IMR-90 (cell line): ENCODE results near the gene C17orf67. TPM values are rescaled to one million over a fixed set of nuclear protein-coding genes. Genes with fewer than 3 reads are reported as not detected.

Source experiments
- ATAC-seq: fragments of 200-7000 bp; cut with Tn5 transposase; 2 replicates; pipeline ENCODE4 v1.9.1; 2020; ENCODE audit warnings: low read depth, mild to moderate bottlenecking, moderate library complexity
- BruUV-seq: library from RNA; stranded (reverse); fragments of 400-500 nt; replicated peaks from 2 replicates; lab custom pipeline; 2021; lab: Mats Ljungman, UMichigan
- CTCF ChIA-PET: fragments of 300-600 bp; formaldehyde crosslinking; extraction: SDS; loops from one replicate; lab custom pipeline; 2021; ENCODE audit warnings: antibody characterized with exemption; lab: Yijun Ruan, JAX
- POLR2A ChIA-PET: fragments of 300-600 bp; sonication (Branson Sonifier 250); formaldehyde crosslinking; loops from one replicate; lab custom pipeline; 2022; ENCODE audit warnings: antibody characterized with exemption; ENCODE audit not compliant: unreplicated experiment; lab: Charles Lee
- DNase-seq: peaks from one replicate; pipeline ENCODE4 v3.0.0; 2013
- H2AFZ ChIP-seq: replicated peaks from 2 replicates; pipeline ENCODE3; 2013; ENCODE audit warnings: low read length, mild to moderate bottlenecking; ENCODE audit not compliant: poor library complexity
- H2AK5ac ChIP-seq: 2 replicates; pipeline ENCODE4 v1.6.1; 2013; ENCODE audit warnings: low read depth, low read length, inconsistent platforms
- H2AK9ac ChIP-seq: replicated peaks from 2 replicates; pipeline ENCODE3; 2013; ENCODE audit warnings: mild to moderate bottlenecking, low read depth, low read length, moderate library complexity; ENCODE audit not compliant: poor library complexity
- H2BK120ac ChIP-seq: 2 replicates; pipeline ENCODE4 v1.6.1; 2013; ENCODE audit warnings: low read depth, low read length, inconsistent platforms
- H2BK15ac ChIP-seq: 3 replicates; pipeline ENCODE4 v1.6.1; 2013; ENCODE audit warnings: low read depth, low read length, inconsistent platforms
- H2BK20ac ChIP-seq: 2 replicates; pipeline ENCODE4 v1.6.1; 2013; ENCODE audit warnings: low read depth, mild to moderate bottlenecking, inconsistent platforms, low read length, moderate library complexity
- H2BK5ac ChIP-seq: 2 replicates; pipeline ENCODE4 v1.6.1; 2013; ENCODE audit warnings: mild to moderate bottlenecking, low read depth, low read length, inconsistent platforms; ENCODE audit not compliant: poor library complexity, severe bottlenecking
- H3K14ac ChIP-seq: replicated peaks from 2 replicates; pipeline ENCODE4 v1.6.1; 2013; ENCODE audit warnings: low read depth, low read length, inconsistent platforms
- H3K18ac ChIP-seq: 2 replicates; pipeline ENCODE4 v1.6.1; 2013; ENCODE audit warnings: low read depth, low read length, control low read depth
- H3K23ac ChIP-seq: 2 replicates; pipeline ENCODE4 v1.6.1; 2013; ENCODE audit warnings: low read depth, low read length, inconsistent platforms
- H3K27ac ChIP-seq: 2 replicates; pipeline ENCODE4 v1.5.1; 2013; ENCODE audit warnings: mild to moderate bottlenecking, control low read depth, low read length; ENCODE audit not compliant: insufficient read depth
- H3K27me3 ChIP-seq: 2 replicates; pipeline ENCODE4 v1.6.1; 2013; ENCODE audit warnings: low read length; ENCODE audit not compliant: control insufficient read depth, insufficient read depth
- H3K36me3 ChIP-seq: 2 replicates; pipeline ENCODE4 v1.6.1; 2013; ENCODE audit warnings: low read length, mixed read lengths; ENCODE audit not compliant: control insufficient read depth, insufficient read depth
- H3K4ac ChIP-seq: 2 replicates; pipeline ENCODE4 v1.6.1; 2013; ENCODE audit warnings: low read depth, low read length, inconsistent platforms
- H3K4me1 ChIP-seq: 2 replicates; pipeline ENCODE4 v1.6.1; 2013; ENCODE audit warnings: low read length, mixed read lengths; ENCODE audit not compliant: control insufficient read depth, insufficient read depth
- H3K4me2 ChIP-seq: 2 replicates; pipeline ENCODE4 v1.6.1; 2013; ENCODE audit warnings: low read depth, mild to moderate bottlenecking, control low read depth, low read length, moderate library complexity
- H3K4me3 ChIP-seq: 2 replicates; pipeline ENCODE4 v1.5.1; 2013; ENCODE audit warnings: low read depth, mild to moderate bottlenecking, control low read depth, low read length, moderate library complexity; ENCODE audit not compliant: insufficient read depth
- H3K56ac ChIP-seq: 2 replicates; pipeline ENCODE4 v1.6.1; 2013; ENCODE audit warnings: low read length, inconsistent platforms; ENCODE audit not compliant: insufficient read depth; ENCODE audit errors: extremely low read depth
- H3K79me1 ChIP-seq, 2 experiments: 2 replicates each; pipeline ENCODE4 v1.6.1; 2013; ENCODE audit warnings: low read length in 2 of 2, inconsistent platforms in 1 of 2, low read depth in 1 of 2
- H3K9ac ChIP-seq: 2 replicates; pipeline ENCODE4 v1.6.1; 2013; ENCODE audit warnings: low read depth, low read length, control low read depth
- H3K9me1 ChIP-seq: 2 replicates; pipeline ENCODE4 v1.6.1; 2013; ENCODE audit warnings: low read length, inconsistent platforms; ENCODE audit not compliant: insufficient read depth
- H3K9me3 ChIP-seq: 2 replicates; pipeline ENCODE4 v1.6.1; 2013; ENCODE audit warnings: low read length; ENCODE audit not compliant: control insufficient read depth, insufficient read depth
- H4K20me1 ChIP-seq: 2 replicates; pipeline ENCODE4 v1.6.1; 2013; ENCODE audit warnings: low read length, inconsistent platforms; ENCODE audit not compliant: insufficient read depth
- H4K5ac ChIP-seq: 2 replicates; pipeline ENCODE4 v1.6.1; 2013; ENCODE audit warnings: mild to moderate bottlenecking, low read depth, low read length, control low read depth
- H4K8ac ChIP-seq, 2 experiments: 2 replicates each; pipeline ENCODE4 v1.6.1; 2013; ENCODE audit warnings: low read depth in 2 of 2, low read length in 2 of 2, control low read depth in 1 of 2, inconsistent platforms in 1 of 2
- H4K91ac ChIP-seq: 2 replicates; pipeline ENCODE4 v1.6.1; 2013; ENCODE audit warnings: low read depth, low read length, inconsistent platforms; ENCODE audit not compliant: insufficient read depth
- BHLHE40 ChIP-seq: fragments of 150-350 bp; IDR thresholded peaks from 2 replicates; pipeline ENCODE4 v1.6.1; 2016; ENCODE audit warnings: mild to moderate bottlenecking, low read depth, low read length
- CEBPB ChIP-seq: IDR thresholded peaks from 2 replicates; pipeline ENCODE4 v1.6.1; 2012; ENCODE audit warnings: low read depth, low read length, improper control_type of control experiment
- CHD1 ChIP-seq: IDR thresholded peaks from 2 replicates; pipeline ENCODE4 v1.6.1; 2012; ENCODE audit warnings: low read depth, low read length, improper control_type of control experiment
- FOS ChIP-seq: fragments of 150-350 bp; IDR thresholded peaks from 2 replicates; pipeline ENCODE4 v1.6.1; 2016; ENCODE audit warnings: low read depth, low read length
- MAFK ChIP-seq: IDR thresholded peaks from 2 replicates; pipeline ENCODE4 v1.6.1; 2012; ENCODE audit warnings: low read depth, low read length, improper control_type of control experiment
- MAZ ChIP-seq: IDR thresholded peaks from 2 replicates; pipeline ENCODE4 v1.6.1; 2012; ENCODE audit warnings: low read depth, mild to moderate bottlenecking, low read length, improper control_type of control experiment, moderate library complexity, borderline replicate concordance
- MXI1 ChIP-seq: IDR thresholded peaks from 2 replicates; pipeline ENCODE4 v1.6.1; 2012; ENCODE audit warnings: low read depth, mild to moderate bottlenecking, low read length, moderate library complexity, borderline replicate concordance
- NFE2L2 ChIP-seq: fragments of 150-350 bp; IDR thresholded peaks from 2 replicates; pipeline ENCODE4 v1.6.1; 2016; ENCODE audit warnings: low read depth, mild to moderate bottlenecking, low read length
- POLR2A ChIP-seq: IDR thresholded peaks from 2 replicates; pipeline ENCODE4 v1.6.1; 2012; ENCODE audit warnings: mild to moderate bottlenecking, low read depth, low read length
- RAD21 ChIP-seq: IDR thresholded peaks from 2 replicates; pipeline ENCODE4 v1.6.1; 2012; ENCODE audit warnings: low read length, improper control_type of control experiment
- RCOR1 ChIP-seq: IDR thresholded peaks from 2 replicates; pipeline ENCODE4 v1.6.1; 2012; ENCODE audit warnings: mild to moderate bottlenecking, low read length, improper control_type of control experiment; ENCODE audit not compliant: insufficient replicate concordance
- RFX5 ChIP-seq: IDR thresholded peaks from 2 replicates; pipeline ENCODE4 v1.8.0; 2012; ENCODE audit warnings: low read depth, mild to moderate bottlenecking, low read length, moderate library complexity
- SMC3 ChIP-seq: fragments of 150-350 bp; IDR thresholded peaks from 2 replicates; pipeline ENCODE4 v1.6.1; 2016; ENCODE audit warnings: low read depth, mild to moderate bottlenecking, antibody characterized with exemption, low read length, moderate library complexity
- USF2 ChIP-seq: fragments of 150-350 bp; IDR thresholded peaks from 2 replicates; pipeline ENCODE4 v1.6.1; 2017; ENCODE audit warnings: mild to moderate bottlenecking, antibody characterized with exemption, low read length, low read depth
- WGBS, 2 experiments: methylation state at CpG; one replicate each; pipeline versions ENCODE4 v1.1.5 to v1.1.7; 2013; ENCODE audit warnings: missing lambda C conversion rate in 2 of 2; ENCODE audit not compliant: insufficient read length in 1 of 2; ENCODE audit errors: extremely low coverage in 2 of 2; 5-methylcytosine and 5-hydroxymethylcytosine counted together
- dilution Hi-C: fragments of 300-500 bp; cut with HindIII; formaldehyde crosslinking; loops from one replicate; pipeline ENCODE4 v1.14.3; 2018; ENCODE audit warnings: low sequenced_read_pairs; ENCODE audit not compliant: unreplicated experiment
- in situ Hi-C: fragments of 300-500 bp; cut with MboI; formaldehyde crosslinking; loops from 3 replicates; pipeline ENCODE4 v1.14.3; 2019; ENCODE audit warnings: low sequenced_read_pairs, inconsistent platforms, mixed read lengths
- intact Hi-C: fragments of 100-400 bp; cut with micrococcal nuclease; formaldehyde crosslinking; loops from 2 replicates; pipeline ENCODE4 v1.10.0; 2022
- polyA plus RNA-seq, 3 experiments: library from polyadenylated mRNA; depleted of rRNA; stranded (reverse); fragments of >200 nt; gene quantifications; 2 replicates each; pipeline ENCODE4 v1.2.3, GENCODE V29; 2012; ENCODE audit warnings: low replicate concordance in 1 of 3
- total RNA-seq: library from RNA; depleted of rRNA; stranded (reverse); fragments of >200 nt; gene quantifications from 2 replicates; pipeline ENCODE4 v1.2.3, GENCODE V29; 2012
- TF ChIP-seq, protein P1 (sequence below): fragments of 150-350 bp; IDR thresholded peaks from 2 replicates; pipeline ENCODE4 v1.6.1; 2016; ENCODE audit warnings: low read depth, mild to moderate bottlenecking, low read length, moderate library complexity, borderline replicate concordance
- TF ChIP-seq, protein P2 (sequence below): conservative IDR thresholded peaks from 2 replicates; pipeline ENCODE4 v1.5.1; 2012; ENCODE audit warnings: mild to moderate bottlenecking, low read depth, low read length, improper control_type of control experiment

Gene C17orf67
- total and polyA plus RNA-seq, 2 of the 4 experiments (the other 2 are of a cell fraction) = 0.18 to 1.1 TPM

GRCh38 chr17:56847106-56847505 is 13.4 kb upstream of the C17orf67 start:
- ChIA-PET POLR2A (no interaction called here), CTCF (no interaction called here)
- Histone ChIP-seq H4K91ac (no peak overlapping the region), H2BK120ac (no peak overlapping the region), H3K4me1 (no peaks in the 10 kb centered on the region), H4K8ac (no peak overlapping the region), H3K56ac (no peak overlapping the region), H2AFZ (no peak overlapping the region), H2AK9ac (no peak overlapping the region), H3K14ac (no peak overlapping the region), H3K23ac (no peak overlapping the region), H2AK5ac (no peak overlapping the region), H3K4ac (no peak overlapping the region), H3K27ac (no peak overlapping the region), H3K9me3 (no peaks in the 10 kb centered on the region), H3K18ac (no peak overlapping the region), H3K79me1 (no peaks in the 10 kb centered on the region; a peak in 1 of 4 replicates), H2BK5ac (no peak overlapping the region), H3K4me3 (no peak overlapping the region), H2BK20ac (no peak overlapping the region), H3K9me1 (no peaks in the 10 kb centered on the region), H3K9ac (no peak overlapping the region), H3K36me3 (peaks cover 9% of the 10 kb centered on the region), H3K4me2 (no peak overlapping the region), H3K27me3 (no peaks in the 10 kb centered on the region), H4K20me1 (no peaks in the 10 kb centered on the region), H4K5ac (no peak overlapping the region), H2BK15ac (no peak overlapping the region)
- DNase-seq = no peak
- no TSS peak for BruUV-seq
- dilution Hi-C loops = no loop called here
- intact Hi-C loops = no loop called here
- WGBS, 2 experiments = no CpG with 5 or more reads among the region's 4 CpGs
- ATAC-seq = no peak
- in situ Hi-C loops = no loop called here
- TF ChIP-seq MXI1 (no peak), FOS (no peak), NFE2L2 (no peak), USF2 (no peak), BHLHE40 (no peak), RAD21 (no peak), SMC3 (no peak), CEBPB (no peak), MAZ (no peak), MAFK (no peak), POLR2A (no peak), RCOR1 (no peak), CHD1 (no peak), RFX5 (no peak)
- TF ChIP-seq, protein P1, sequence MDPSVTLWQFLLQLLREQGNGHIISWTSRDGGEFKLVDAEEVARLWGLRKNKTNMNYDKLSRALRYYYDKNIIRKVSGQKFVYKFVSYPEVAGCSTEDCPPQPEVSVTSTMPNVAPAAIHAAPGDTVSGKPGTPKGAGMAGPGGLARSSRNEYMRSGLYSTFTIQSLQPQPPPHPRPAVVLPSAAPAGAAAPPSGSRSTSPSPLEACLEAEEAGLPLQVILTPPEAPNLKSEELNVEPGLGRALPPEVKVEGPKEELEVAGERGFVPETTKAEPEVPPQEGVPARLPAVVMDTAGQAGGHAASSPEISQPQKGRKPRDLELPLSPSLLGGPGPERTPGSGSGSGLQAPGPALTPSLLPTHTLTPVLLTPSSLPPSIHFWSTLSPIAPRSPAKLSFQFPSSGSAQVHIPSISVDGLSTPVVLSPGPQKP = no peak
- TF ChIP-seq, protein P2, sequence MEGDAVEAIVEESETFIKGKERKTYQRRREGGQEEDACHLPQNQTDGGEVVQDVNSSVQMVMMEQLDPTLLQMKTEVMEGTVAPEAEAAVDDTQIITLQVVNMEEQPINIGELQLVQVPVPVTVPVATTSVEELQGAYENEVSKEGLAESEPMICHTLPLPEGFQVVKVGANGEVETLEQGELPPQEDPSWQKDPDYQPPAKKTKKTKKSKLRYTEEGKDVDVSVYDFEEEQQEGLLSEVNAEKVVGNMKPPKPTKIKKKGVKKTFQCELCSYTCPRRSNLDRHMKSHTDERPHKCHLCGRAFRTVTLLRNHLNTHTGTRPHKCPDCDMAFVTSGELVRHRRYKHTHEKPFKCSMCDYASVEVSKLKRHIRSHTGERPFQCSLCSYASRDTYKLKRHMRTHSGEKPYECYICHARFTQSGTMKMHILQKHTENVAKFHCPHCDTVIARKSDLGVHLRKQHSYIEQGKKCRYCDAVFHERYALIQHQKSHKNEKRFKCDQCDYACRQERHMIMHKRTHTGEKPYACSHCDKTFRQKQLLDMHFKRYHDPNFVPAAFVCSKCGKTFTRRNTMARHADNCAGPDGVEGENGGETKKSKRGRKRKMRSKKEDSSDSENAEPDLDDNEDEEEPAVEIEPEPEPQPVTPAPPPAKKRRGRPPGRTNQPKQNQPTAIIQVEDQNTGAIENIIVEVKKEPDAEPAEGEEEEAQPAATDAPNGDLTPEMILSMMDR = no peak
